ENCODE data around the gene ZXDA.

DNA sequence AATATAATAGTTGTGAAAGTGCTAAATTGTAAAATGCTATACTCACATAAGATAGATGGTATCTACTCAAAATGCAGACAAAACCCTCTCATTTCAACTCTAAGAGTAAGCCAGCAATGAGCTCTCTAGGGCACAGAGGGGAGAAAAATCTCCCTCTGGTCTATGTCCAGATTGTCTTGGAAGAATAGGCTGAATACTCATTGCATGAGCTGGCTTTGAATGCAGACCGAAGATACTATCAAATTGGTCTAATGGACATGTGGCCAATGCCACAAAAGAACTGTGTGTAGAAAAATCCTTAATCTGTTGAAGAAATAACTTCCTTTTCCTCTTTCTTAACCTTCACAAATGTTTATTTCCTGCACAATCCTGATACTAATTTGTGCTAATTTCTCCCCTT lies 3.5 kb downstream of the ZXDA start:
- TF ChIP-seq, protein P1, sequence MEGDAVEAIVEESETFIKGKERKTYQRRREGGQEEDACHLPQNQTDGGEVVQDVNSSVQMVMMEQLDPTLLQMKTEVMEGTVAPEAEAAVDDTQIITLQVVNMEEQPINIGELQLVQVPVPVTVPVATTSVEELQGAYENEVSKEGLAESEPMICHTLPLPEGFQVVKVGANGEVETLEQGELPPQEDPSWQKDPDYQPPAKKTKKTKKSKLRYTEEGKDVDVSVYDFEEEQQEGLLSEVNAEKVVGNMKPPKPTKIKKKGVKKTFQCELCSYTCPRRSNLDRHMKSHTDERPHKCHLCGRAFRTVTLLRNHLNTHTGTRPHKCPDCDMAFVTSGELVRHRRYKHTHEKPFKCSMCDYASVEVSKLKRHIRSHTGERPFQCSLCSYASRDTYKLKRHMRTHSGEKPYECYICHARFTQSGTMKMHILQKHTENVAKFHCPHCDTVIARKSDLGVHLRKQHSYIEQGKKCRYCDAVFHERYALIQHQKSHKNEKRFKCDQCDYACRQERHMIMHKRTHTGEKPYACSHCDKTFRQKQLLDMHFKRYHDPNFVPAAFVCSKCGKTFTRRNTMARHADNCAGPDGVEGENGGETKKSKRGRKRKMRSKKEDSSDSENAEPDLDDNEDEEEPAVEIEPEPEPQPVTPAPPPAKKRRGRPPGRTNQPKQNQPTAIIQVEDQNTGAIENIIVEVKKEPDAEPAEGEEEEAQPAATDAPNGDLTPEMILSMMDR (conservative IDR thresholded peaks at IDR 0.05), result no peak
- no peak for TF ChIP-seq EZH2 (IDR thresholded peaks at IDR 0.05; ENCODE audit: low read depth)

All from PC-9 (cell line).